OCI-LY1 (cell line): Measurements from ENCODE around the gene PHF2.

ENCODE experiments used
- H2AFZ ChIP-seq: fragments of 200-600 bp; sonication (generic), shearing (Covaris generic); 2 replicates; pipeline ENCODE4 v1.6.0; 2014; ENCODE audit warnings: antibody characterized with exemption, mild to moderate bottlenecking, low read length
- H3F3A ChIP-seq: fragments of 200-600 bp; sonication (generic), shearing (Covaris generic); 2 replicates; pipeline ENCODE4 v1.6.0; 2014; ENCODE audit warnings: mild to moderate bottlenecking, antibody characterized with exemption, low read length, moderate library complexity; ENCODE audit not compliant: insufficient read depth
- H3K27ac ChIP-seq: fragments of 200-600 bp; sonication (generic); 2 replicates; pipeline ENCODE4 v1.5.1; 2014; ENCODE audit warnings: low read length, mixed run types, mild to moderate bottlenecking, low read depth; ENCODE audit not compliant: poor library complexity, severe bottlenecking
- H3K27me3 ChIP-seq: fragments of 200-600 bp; sonication (generic); 2 replicates; pipeline ENCODE4 v1.6.0; 2014; ENCODE audit warnings: antibody characterized with exemption, mild to moderate bottlenecking, low read length, moderate library complexity; ENCODE audit not compliant: insufficient read depth
- H3K36me3 ChIP-seq: fragments of 200-600 bp; sonication (generic); 2 replicates; pipeline ENCODE4 v1.6.1; 2014; ENCODE audit warnings: mild to moderate bottlenecking, antibody characterized with exemption, low read length, moderate library complexity, mixed read lengths; ENCODE audit not compliant: insufficient read depth
- H3K4me1 ChIP-seq: fragments of 200-600 bp; sonication (generic); 2 replicates; pipeline ENCODE4 v1.5.1; 2014; ENCODE audit warnings: mild to moderate bottlenecking, low read length, moderate library complexity; ENCODE audit not compliant: insufficient read depth, severe bottlenecking
- H3K4me2 ChIP-seq: fragments of 200-600 bp; sonication (generic), shearing (Covaris generic); 2 replicates; pipeline ENCODE4 v1.6.1; 2014; ENCODE audit warnings: low read length
- H3K4me3 ChIP-seq: fragments of 200-600 bp; sonication (generic); 2 replicates; pipeline ENCODE4 v1.5.1; 2014; ENCODE audit warnings: low read length, low read depth, mild to moderate bottlenecking, mixed read lengths; ENCODE audit not compliant: poor library complexity, severe bottlenecking
- H3K79me2 ChIP-seq: fragments of 200-600 bp; shearing (Covaris generic); 2 replicates; pipeline ENCODE4 v1.6.1; 2016; ENCODE audit warnings: mixed run types, low read length, mixed read lengths; ENCODE audit not compliant: insufficient read depth
- H3K9ac ChIP-seq: fragments of 200-600 bp; sonication (generic), shearing (Covaris generic); 2 replicates; pipeline ENCODE4 v1.6.1; 2014; ENCODE audit warnings: mild to moderate bottlenecking, low read length, mixed read lengths
- H3K9me2 ChIP-seq: fragments of 200-600 bp; sonication (generic), shearing (Covaris generic); 2 replicates; pipeline ENCODE4 v1.6.1; 2014; ENCODE audit warnings: low read depth, mild to moderate bottlenecking, low read length, mixed read lengths
- H3K9me3 ChIP-seq: fragments of 200-600 bp; shearing (Covaris generic); 2 replicates; pipeline ENCODE4 v1.6.1; 2014; ENCODE audit warnings: low read length, mixed read lengths
- H4K20me1 ChIP-seq: fragments of 200-600 bp; sonication (generic), shearing (Covaris generic); 2 replicates; pipeline ENCODE4 v1.6.0; 2016; ENCODE audit warnings: mild to moderate bottlenecking, low read length; ENCODE audit not compliant: insufficient read depth
- CTCF ChIP-seq: fragments of 200-600 bp; sonication (generic), shearing (Covaris generic); IDR thresholded peaks from 2 replicates; pipeline ENCODE4 v1.5.1; 2017; ENCODE audit warnings: mild to moderate bottlenecking, antibody characterized with exemption, low read length, moderate library complexity, mixed read lengths
- EZH2 ChIP-seq: fragments of 200-600 bp; sonication (generic), shearing (Covaris generic); IDR thresholded peaks from 2 replicates; pipeline ENCODE4 v1.8.0; 2017; ENCODE audit warnings: borderline replicate concordance, mixed run types, mild to moderate bottlenecking, antibody characterized with exemption, low read length, moderate library complexity, mixed read lengths

The PHF2 gene

DNA sequence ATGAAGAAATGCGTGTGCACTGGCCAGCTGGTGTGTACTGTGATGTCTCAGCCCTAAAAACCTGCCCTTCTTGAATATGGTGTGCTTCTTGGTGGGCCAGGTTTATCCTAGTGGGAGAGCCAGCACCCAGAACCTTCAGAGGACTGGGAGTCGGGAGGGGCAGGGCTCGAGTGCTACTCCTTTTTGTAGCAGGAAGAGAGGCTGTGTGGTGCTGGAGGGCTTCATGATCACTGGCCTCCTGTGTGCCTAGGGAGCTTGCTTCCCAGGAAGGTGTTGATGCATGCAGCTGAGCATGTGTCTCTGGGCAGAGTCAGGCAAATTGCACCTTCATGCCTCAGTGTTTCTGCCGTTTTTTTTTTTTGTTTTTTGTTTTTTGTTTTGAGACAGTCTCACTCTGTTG, 20.0 kb downstream of the PHF2 start:
- Histone ChIP-seq H3K79me2 (no peaks in the 10 kb centered on the region), H3K4me3 (no peak overlapping the region), H3K36me3 (no peaks in the 10 kb centered on the region), H3K27ac (no peak overlapping the region), H2AFZ (no peak overlapping the region), H4K20me1 (no peaks in the 10 kb centered on the region), H3K27me3 (no peaks in the 10 kb centered on the region), H3F3A (no peaks in the 10 kb centered on the region), H3K9ac (no peak overlapping the region), H3K9me3 (no peaks in the 10 kb centered on the region), H3K9me2 (no peaks in the 10 kb centered on the region), H3K4me1 (peaks cover 8% of the 10 kb centered on the region), H3K4me2 (no peak overlapping the region)
- TF ChIP-seq CTCF: no peak
- no peak for TF ChIP-seq EZH2

DNA sequence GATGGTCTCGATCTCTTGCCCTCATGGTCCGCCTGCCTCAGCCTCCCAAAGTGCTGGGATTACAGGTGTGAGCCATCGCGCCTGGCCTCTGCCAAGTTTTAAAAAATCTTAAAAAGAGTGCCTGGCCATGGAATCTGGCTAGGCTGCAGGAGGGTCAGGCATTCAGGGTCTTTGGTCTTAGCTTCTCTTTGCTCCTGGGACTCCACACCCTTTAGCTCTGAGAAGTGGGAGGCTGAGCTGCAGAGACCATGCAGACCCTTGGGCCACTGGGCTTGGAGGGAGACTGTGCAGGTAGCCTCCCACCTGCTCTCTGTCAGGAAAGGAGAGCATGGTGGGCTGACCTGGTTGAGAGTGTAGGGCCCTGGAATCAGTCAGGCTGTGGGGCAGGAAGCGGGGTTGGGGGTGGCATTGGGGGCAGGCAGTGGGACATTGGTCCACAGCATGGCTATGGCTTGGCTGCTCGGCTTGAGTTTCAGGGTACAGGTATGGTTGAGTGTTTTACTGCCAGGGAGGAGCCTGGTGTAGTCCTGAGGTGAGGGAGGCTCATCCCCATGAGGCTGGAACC, 20.8 kb downstream of the PHF2 start:
- Histone ChIP-seq H3K4me3 (no peak overlapping the region), H3K36me3 (no peaks in the 10 kb centered on the region), H3K4me2 (no peak overlapping the region), H3K79me2 (no peaks in the 10 kb centered on the region), H3K27ac (no peak overlapping the region), H4K20me1 (no peaks in the 10 kb centered on the region), H3K4me1 (peaks cover 8% of the 10 kb centered on the region), H2AFZ (no peak overlapping the region), H3K9me3 (no peaks in the 10 kb centered on the region), H3K9ac (no peak overlapping the region), H3K9me2 (no peaks in the 10 kb centered on the region), H3K27me3 (no peaks in the 10 kb centered on the region), H3F3A (no peaks in the 10 kb centered on the region)
- no peak for TF ChIP-seq EZH2
- no peak for TF ChIP-seq CTCF

DNA sequence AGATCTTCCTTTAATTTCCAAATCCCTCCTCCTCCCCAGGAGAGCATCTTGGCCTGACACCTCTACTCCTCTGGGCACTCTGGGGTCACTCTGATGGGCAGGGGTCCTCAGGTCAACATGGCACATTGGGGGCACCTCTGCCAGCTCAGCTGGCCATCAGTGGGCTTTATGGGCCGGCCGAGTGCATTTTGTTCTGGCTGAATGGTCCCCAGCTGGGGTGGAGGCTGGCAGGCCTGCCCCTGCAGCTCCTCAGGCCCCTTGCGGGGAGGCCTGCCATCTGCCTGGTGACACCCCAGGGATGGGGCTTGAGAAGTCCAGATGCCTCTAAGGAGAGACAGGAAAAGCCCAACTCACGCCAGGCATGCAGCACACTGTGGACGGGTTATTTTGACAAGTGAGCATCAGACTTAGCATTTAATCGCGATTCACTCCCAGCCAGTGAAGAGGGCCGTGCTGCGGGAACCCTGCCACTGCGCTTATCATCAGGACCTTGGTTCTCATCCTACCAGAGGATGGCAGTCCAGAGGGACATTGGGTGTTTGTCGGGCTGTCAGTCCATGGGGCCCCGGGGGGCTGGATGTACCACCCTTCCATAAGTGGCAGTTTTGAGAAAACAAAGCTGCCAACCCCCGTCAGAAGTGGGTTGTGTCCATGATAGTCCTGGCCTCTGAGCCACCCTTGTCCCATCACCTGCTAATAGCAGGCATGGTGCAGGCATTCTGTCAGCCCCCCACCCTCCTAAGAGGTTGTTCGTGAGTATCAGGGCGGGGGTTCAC, 21.7 kb downstream of the PHF2 start:
- no peaks in the 10 kb centered on the region for H3K27me3 ChIP-seq
- no peaks in the 10 kb centered on the region for H3K9me2 ChIP-seq
- no peaks in the 10 kb centered on the region for H3K9me3 ChIP-seq
- H3K9ac ChIP-seq: no peak overlapping the region
- H3F3A ChIP-seq: no peaks in the 10 kb centered on the region
- no peak overlapping the region for H3K4me2 ChIP-seq
- H3K4me3 ChIP-seq: no peak overlapping the region
- no peaks in the 10 kb centered on the region for H4K20me1 ChIP-seq
- no peaks in the 10 kb centered on the region for H3K36me3 ChIP-seq
- H3K79me2 ChIP-seq: no peaks in the 10 kb centered on the region
- TF ChIP-seq EZH2: no peak
- TF ChIP-seq CTCF: no peak
- H3K4me1 ChIP-seq: peaks cover 8% of the 10 kb centered on the region
- H3K27ac ChIP-seq: no peak overlapping the region
- H2AFZ ChIP-seq: no peak overlapping the region
